Uterus (tissue), 2 donors: Measurements from ENCODE around the gene RNU6-1.

Experiments used
- POLR2A ChIP-seq, 2 donors: fragments of 450-650 bp; IDR thresholded peaks; one replicate each; pipeline ENCODE4 v1.6.1; 2016; ENCODE audit warnings: antibody characterized with exemption in 2 of 2, mild to moderate bottlenecking in 1 of 2, moderate library complexity in 1 of 2
- TF ChIP-seq, protein P1 (sequence below), 4 experiments: fragments of 200-600 bp in 2 of 4; fragments of 450-650 bp in 2 of 4; sonication (generic) in 2 of 4; IDR thresholded peaks; one replicate each; pipeline ENCODE4 v1.5.1; 2016 to 2019; ENCODE audit warnings: antibody characterized with exemption in 4 of 4, mild to moderate bottlenecking in 2 of 4, moderate library complexity in 1 of 4

DNA sequence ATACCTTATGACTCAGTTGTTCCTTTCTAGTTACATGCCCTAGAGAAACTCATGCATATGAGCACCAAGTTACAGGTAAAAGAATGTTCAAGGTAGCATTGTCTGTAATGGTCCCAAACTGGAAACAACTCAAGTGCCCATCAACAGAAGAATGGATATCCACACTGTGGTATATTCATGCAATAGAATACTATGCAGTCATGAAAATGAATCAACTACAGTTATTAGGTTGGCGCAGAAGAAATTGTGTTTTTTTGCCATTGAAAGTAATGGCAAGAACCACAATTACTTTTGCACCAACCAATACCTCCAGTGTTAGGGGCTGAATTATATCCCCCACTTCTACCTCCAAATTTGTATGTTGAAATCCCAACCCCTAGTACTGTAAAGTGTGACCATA is 9.7 kb upstream of the RNU6-1 start:
- TF ChIP-seq, protein P1, sequence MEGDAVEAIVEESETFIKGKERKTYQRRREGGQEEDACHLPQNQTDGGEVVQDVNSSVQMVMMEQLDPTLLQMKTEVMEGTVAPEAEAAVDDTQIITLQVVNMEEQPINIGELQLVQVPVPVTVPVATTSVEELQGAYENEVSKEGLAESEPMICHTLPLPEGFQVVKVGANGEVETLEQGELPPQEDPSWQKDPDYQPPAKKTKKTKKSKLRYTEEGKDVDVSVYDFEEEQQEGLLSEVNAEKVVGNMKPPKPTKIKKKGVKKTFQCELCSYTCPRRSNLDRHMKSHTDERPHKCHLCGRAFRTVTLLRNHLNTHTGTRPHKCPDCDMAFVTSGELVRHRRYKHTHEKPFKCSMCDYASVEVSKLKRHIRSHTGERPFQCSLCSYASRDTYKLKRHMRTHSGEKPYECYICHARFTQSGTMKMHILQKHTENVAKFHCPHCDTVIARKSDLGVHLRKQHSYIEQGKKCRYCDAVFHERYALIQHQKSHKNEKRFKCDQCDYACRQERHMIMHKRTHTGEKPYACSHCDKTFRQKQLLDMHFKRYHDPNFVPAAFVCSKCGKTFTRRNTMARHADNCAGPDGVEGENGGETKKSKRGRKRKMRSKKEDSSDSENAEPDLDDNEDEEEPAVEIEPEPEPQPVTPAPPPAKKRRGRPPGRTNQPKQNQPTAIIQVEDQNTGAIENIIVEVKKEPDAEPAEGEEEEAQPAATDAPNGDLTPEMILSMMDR (IDR thresholded peaks at IDR 0.05), result no peak
- no peak for TF ChIP-seq POLR2A (IDR thresholded peaks at IDR 0.05)
